HG02642 (cell line): ENCODE data around the gene ZNF98.

Experiments
- ATAC-seq: cut with Tn5 transposase; IDR thresholded peaks from one replicate; pipeline ENCODE4 v1.9.1; 2021; ENCODE audit warnings: mild to moderate bottlenecking; ENCODE audit not compliant: unreplicated experiment, poor library complexity

The ZNF98 gene

DNA sequence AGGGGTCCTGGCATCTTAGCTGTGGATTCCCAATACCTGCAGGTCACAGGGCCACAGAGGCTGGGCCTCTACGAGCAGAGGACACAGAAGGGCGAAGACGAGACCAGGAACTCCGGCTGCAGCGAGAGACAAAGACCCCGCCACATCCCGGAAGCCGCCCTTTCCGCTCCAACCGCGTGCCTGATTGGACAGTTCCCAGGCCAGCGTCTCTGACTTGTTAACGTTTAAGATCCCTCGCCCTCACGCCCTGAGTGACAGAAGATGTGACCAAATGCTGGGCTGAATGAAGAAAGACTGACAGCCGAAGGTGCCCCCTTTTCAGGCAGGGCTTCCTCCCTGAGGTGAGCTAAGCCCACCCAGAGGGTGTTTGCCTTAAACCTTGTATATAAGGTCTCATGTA is at the start of gene ZNF98:
Gene ZNF98 (minus strand): TSS at position 136 of the 400 bp plus-strand sequence. CDS start 122 bp downstream, at position 14.
- ATAC-seq, result no peak

DNA sequence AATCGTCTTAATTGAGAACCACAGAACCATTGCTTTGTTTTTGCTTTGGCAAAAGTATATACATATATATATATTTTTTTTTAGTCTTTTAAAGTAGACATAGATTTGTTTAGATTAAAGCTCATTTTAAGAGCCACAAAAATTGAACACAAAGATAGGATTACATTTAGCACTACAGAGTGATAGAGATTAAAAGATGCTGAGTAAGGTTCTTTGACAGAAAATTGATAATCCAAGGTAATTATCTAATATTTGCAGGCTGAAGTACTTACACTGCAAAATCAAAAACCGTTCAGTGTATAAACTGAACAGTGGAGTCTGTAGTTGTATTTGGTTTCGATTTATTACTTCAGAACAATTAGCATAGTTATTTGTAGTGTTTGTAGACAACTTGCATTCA is 24.5 kb upstream of the ZNF98 start:
- no peak for ATAC-seq

DNA sequence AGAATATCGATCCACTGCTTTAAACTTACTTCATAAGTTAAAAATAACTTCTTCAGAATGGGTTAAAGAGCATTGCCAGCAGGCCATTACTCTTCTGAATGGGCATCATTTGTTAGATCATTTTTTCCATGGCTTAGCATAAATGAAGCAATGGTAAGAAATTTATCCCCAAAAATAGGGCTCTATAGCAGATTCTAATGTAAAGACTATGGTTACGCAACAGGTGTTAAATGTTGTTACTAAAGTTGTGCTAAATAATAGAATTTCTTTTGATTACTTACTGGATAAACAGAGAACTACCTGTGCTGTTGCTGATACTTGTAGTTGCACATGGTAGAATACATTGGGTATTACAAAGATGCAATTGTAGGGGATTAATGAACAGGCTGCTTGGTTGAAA is 15.9 kb upstream of the ZNF98 start:
- ATAC-seq, result no peak

DNA sequence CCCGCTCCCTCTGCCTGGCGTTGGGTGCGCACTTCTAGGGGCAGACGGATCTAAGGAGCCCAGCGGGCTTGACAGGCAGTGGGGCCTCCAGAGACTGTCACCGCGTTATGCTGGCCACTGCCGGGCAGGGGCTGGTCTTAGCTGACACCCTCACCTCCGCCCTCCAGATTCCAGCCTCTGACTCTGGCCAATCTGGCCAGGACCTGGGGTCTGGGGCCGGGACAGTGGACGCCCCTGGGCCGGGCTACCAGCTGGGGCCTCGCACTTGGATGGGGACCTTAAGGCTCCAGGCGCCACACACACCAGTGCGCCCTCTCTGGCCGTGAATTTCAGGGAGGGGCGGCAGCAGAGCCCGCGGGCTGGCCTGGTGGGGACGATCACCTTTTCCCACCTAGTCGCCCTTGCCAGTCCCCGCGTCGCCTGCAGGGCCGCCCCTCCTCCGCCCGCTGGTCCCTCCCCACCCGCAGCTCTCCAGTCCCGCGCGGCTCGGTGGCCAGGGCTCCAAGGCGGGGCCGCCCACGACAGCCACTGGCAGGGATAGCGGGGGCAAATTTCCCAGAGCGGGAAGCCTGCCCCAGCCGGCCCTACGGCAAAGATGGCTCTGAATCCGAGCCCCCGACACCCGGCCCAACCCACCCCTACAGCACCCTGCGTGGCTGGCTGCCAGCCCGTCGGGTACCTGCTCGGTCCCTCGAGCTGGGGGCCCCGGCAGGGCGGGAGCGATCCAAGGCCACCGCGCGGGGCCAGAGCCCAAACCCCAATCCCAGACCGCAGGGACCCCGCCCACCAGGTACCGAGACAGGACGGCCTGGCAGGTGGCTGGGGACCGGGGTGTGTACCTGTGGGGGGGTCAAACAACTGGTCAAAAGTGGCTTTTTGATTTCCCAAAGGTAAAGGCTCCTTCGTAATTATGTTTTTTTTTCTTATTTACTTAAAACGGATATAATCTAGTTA is 6.1 kb upstream of the ZNF98 start:
- no peak for ATAC-seq

DNA sequence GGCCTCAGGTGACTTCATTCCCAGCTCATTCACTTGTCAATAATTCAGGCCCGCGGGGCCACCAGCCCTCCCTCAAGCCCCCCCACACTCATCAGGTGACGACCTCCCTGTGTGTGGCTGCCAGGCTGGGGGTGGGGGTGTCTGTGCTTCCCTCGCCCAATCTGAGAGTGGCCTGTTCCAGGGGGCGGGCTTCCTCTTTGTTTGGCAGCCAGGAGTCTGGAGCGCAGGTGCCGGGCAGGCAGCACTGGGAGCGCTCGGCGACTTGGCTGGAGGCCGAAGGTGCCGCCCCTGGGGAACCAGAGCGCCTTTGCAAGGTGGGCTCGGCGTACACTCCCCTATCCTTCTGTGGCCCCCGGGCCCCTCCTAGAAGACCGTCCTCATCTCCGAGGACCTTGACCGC is 5.4 kb upstream of the ZNF98 start:
- ATAC-seq, result no peak

DNA sequence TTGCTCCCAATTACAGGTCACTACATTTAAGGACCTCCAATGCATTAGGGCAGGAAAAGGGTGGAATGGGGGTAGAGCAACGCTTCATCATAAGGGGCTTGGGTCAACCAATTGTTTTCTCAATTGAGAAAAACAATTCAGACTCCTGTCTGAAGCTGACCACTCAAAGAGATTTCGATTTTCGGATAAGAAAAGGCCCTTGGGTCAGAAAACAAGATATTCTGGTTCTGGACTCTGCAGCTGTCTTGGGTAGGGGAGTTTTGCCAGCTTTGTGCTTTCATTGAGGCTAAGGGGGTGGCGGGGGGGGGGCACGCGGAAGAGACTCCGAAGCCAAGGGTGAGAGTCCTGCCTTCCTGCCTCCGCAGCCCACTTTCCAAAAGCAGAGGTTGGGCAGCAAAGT is 4.8 kb upstream of the ZNF98 start:
- no peak for ATAC-seq

DNA sequence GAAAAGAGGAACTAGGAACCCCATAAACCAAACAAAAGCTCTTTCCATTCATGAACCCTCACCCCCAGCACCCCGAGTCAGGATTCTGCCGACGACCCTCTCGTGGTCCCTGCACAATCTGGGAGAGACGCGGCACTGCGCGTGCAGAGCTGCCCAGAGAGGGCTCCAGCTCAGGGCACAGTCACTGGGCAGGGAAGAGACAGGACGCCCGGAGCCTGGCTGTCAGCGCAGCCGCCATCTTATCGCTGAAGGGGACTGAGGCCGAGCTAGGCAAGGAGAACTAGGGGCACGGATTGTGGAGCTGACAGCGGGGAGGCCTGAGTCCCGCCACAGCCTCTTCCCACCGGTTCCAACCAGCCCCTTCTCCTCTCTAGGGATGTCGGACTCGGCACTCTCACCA is 349 bp downstream of the ZNF98 start:
- ATAC-seq, result no peak

DNA sequence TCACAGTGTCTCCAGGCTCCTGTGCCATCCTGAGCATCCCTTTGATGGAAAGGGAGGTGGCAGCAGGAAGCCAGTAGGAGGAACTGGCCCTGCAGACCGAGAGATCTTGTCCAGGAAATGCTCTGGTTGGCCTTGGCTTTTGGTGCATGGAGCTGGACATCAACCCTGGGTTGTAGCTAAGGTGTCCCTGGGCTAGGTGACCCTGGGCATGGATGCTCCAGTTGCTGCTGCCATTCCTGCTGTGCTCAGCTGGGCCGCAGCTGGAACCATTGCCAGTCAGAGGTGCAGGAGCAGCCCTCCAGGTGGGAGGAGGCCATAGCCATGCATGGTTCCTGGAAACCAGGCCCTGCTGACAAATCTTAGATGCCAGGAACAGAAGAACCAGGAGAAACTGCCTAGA is 67.5 kb downstream of the ZNF98 start:
- ATAC-seq, result no peak
